ENCODE data around the gene CDC20B.

DNA sequence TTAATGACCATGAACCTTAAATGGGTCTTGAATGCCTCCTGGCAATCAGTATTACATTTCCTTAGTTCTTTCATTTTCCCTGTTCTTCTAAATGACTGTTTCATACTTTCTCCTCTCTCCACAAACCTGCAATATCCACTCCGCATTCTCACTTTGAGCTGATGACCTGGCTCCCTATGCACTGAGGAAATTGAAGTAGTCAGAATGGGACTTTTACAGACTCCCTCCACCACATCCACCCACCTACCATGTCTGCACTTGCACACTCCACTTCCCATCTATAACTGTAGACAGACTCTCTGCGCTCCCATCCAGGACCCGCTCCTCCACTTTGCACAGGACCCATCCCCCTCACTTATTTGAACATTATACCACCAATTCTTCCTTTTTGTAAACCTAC, 106.7 kb downstream of the CDC20B start:
- TF ChIP-seq, protein P1, sequence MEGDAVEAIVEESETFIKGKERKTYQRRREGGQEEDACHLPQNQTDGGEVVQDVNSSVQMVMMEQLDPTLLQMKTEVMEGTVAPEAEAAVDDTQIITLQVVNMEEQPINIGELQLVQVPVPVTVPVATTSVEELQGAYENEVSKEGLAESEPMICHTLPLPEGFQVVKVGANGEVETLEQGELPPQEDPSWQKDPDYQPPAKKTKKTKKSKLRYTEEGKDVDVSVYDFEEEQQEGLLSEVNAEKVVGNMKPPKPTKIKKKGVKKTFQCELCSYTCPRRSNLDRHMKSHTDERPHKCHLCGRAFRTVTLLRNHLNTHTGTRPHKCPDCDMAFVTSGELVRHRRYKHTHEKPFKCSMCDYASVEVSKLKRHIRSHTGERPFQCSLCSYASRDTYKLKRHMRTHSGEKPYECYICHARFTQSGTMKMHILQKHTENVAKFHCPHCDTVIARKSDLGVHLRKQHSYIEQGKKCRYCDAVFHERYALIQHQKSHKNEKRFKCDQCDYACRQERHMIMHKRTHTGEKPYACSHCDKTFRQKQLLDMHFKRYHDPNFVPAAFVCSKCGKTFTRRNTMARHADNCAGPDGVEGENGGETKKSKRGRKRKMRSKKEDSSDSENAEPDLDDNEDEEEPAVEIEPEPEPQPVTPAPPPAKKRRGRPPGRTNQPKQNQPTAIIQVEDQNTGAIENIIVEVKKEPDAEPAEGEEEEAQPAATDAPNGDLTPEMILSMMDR (IDR thresholded peaks at IDR 0.05; ENCODE audit: low read length), result no peak
- no peak for TF ChIP-seq EZH2 (IDR thresholded peaks at IDR 0.05; ENCODE audit: borderline replicate concordance, low read length)

Measured in OCI-LY1 (cell line).